ENCODE measurements around the gene KCNK10.
A peak's percentile ranks its signal among the peaks of the same experiment; 100 is the strongest.

The KCNK10 gene

DNA sequence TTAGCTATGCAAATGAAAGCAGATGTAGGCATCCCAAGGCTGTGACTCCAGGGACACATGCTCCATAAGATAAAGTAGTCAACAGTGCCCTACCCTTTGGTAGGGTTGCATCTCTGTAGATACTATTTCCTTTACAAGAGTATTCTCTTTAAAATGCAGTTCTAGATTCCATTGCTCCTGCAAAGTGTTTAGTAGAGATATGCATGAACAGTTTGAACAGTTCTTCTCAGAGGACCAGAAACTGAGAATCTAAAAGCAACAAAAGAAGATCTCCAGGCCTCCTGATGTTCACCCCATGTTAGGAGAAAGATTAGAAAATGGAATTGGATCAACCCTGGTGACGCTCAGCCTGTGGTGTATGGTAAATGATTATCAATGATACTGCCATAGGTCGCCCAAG is 121.2 kb downstream of the KCNK10 start:
- Histone ChIP-seq H3K4me3 (ENCODE audit: low read length) (no peak overlapping the region), H3K79me2 (ENCODE audit: low read length) (no peaks in the 10 kb centered on the region), H4K20me1 (ENCODE audit: insufficient read depth, low read length) (no peaks in the 10 kb centered on the region), H3K9me3 (ENCODE audit: insufficient read depth, low read length) (no peaks in the 10 kb centered on the region), H3K36me3 (replicated peaks; ENCODE audit: low read depth, low read length) (no peaks in the 10 kb centered on the region), H2AFZ (ENCODE audit: low read depth, low read length) (no peak overlapping the region), H3K9ac (ENCODE audit: low read length) (no peak overlapping the region), H3K4me1 (ENCODE audit: low read length) (peaks cover 17% of the 10 kb centered on the region), H3K27ac (ENCODE audit: low read length) (no peak overlapping the region), H3K4me2 (ENCODE audit: low read length) (no peak overlapping the region), H3K27me3 (ENCODE audit: low read depth, low read length) (peaks cover 8% of the 10 kb centered on the region; the same call in 1 of the 2 replicates)
- TF ChIP-seq, protein P1, sequence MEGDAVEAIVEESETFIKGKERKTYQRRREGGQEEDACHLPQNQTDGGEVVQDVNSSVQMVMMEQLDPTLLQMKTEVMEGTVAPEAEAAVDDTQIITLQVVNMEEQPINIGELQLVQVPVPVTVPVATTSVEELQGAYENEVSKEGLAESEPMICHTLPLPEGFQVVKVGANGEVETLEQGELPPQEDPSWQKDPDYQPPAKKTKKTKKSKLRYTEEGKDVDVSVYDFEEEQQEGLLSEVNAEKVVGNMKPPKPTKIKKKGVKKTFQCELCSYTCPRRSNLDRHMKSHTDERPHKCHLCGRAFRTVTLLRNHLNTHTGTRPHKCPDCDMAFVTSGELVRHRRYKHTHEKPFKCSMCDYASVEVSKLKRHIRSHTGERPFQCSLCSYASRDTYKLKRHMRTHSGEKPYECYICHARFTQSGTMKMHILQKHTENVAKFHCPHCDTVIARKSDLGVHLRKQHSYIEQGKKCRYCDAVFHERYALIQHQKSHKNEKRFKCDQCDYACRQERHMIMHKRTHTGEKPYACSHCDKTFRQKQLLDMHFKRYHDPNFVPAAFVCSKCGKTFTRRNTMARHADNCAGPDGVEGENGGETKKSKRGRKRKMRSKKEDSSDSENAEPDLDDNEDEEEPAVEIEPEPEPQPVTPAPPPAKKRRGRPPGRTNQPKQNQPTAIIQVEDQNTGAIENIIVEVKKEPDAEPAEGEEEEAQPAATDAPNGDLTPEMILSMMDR (IDR thresholded peaks at IDR 0.05; ENCODE audit: low read depth, low read length): no peak
- TF ChIP-seq EZH2phosphoT487 (IDR thresholded peaks at IDR 0.05; ENCODE audit: low read depth): no peak

DNA sequence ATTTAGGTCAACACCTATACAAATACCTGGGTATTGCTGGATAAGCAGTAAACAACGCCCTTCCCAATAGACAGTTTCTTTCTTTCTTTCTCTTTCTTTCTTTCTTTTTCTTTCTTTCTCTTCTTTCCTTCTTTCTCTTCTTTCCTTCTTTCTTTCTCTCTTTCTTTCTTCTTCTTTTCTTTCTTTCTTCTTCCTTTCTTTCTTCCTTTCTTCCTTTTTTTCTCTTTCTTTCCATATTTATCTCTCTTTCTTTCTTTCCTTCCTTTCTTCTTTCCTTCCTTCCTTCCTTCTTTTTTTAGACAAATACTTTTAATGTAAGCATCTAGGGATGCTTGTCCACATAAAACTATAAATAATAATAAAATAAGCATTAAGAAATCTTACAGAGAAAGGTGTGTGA is 123.2 kb downstream of the KCNK10 start:
- Histone ChIP-seq H3K27me3 (ENCODE audit: low read depth, low read length) (peaks cover 16% of the 10 kb centered on the region), H3K4me1 (ENCODE audit: low read length) (peaks cover 28% of the 10 kb centered on the region), H3K9me3 (ENCODE audit: insufficient read depth, low read length) (no peaks in the 10 kb centered on the region), H2AFZ (ENCODE audit: low read depth, low read length) (no peak overlapping the region), H4K20me1 (ENCODE audit: insufficient read depth, low read length) (no peaks in the 10 kb centered on the region), H3K4me3 (ENCODE audit: low read length) (no peak overlapping the region), H3K9ac (ENCODE audit: low read length) (no peak overlapping the region), H3K36me3 (replicated peaks; ENCODE audit: low read depth, low read length) (no peaks in the 10 kb centered on the region), H3K27ac (ENCODE audit: low read length) (no peak overlapping the region), H3K4me2 (ENCODE audit: low read length) (no peak overlapping the region), H3K79me2 (ENCODE audit: low read length) (no peaks in the 10 kb centered on the region)
- TF ChIP-seq, protein P1 (IDR thresholded peaks at IDR 0.05; ENCODE audit: low read depth, low read length): no peak

DNA sequence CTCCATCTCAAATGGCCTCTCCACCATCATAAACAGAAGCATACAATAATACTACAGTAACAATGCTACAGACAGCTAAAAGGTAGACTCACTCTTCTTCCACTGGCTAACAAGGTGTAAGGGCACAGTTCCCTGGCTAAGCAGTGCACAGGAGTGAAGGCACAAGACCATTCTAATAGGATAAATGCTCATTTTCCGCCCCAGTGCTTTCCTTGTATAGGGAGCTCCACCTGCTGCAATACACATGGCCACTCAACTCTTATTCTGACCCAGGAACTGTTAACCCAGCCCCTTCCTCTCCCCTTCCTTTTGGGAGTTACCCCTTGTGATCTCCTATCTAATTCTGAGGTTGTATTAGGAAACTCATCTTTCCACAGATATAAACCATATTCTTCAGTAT is 124.6 kb downstream of the KCNK10 start:
- Histone ChIP-seq H3K9me3 (ENCODE audit: insufficient read depth, low read length) (no peaks in the 10 kb centered on the region), H3K79me2 (ENCODE audit: low read length) (no peaks in the 10 kb centered on the region), H3K4me2 (ENCODE audit: low read length) (no peak overlapping the region), H3K4me3 (ENCODE audit: low read length) (no peak overlapping the region), H3K27ac (ENCODE audit: low read length) (no peak overlapping the region), H3K27me3 (ENCODE audit: low read depth, low read length) (peaks cover 26% of the 10 kb centered on the region), H3K4me1 (ENCODE audit: low read length) (peaks cover 32% of the 10 kb centered on the region), H2AFZ (ENCODE audit: low read depth, low read length) (no peak overlapping the region), H3K36me3 (replicated peaks; ENCODE audit: low read depth, low read length) (no peaks in the 10 kb centered on the region), H3K9ac (ENCODE audit: low read length) (no peak overlapping the region), H4K20me1 (ENCODE audit: insufficient read depth, low read length) (no peaks in the 10 kb centered on the region)
- TF ChIP-seq, protein P1 (IDR thresholded peaks at IDR 0.05; ENCODE audit: low read depth, low read length): no peak
- no peak for TF ChIP-seq EZH2phosphoT487 (IDR thresholded peaks at IDR 0.05; ENCODE audit: low read depth)

DNA sequence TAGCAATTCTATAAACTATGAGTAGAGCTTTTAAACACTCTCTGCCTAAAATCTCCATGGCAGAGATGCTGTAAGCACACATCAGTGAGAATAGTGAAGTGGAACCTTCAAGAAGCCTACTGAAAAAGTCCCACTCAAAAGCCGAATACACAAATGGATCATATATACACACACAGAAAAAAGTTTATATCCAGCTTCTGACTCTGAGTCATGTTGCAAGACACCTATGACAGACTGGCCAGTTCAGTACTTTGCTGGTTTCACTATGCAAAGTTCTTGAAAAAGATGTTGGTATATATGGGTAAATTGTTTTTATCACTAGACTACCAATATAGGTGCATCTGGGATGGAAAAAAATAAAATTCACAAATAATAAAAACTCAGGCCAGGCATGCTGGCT is 126.1 kb downstream of the KCNK10 start:
- peaks cover 32% of the 10 kb centered on the region for H3K4me1 ChIP-seq (ENCODE audit: low read length)
- H3K4me3 ChIP-seq (ENCODE audit: low read length): no peak overlapping the region; the same call in 1 of the 2 replicates
- no peaks in the 10 kb centered on the region for H3K79me2 ChIP-seq (ENCODE audit: low read length)
- peak overlapping the region; percentile 46 for H3K4me2 ChIP-seq (ENCODE audit: low read length)
- no peaks in the 10 kb centered on the region for H4K20me1 ChIP-seq (ENCODE audit: insufficient read depth, low read length)
- TF ChIP-seq, protein P1 (IDR thresholded peaks at IDR 0.05; ENCODE audit: low read depth, low read length): no peak
- TF ChIP-seq EZH2phosphoT487 (IDR thresholded peaks at IDR 0.05; ENCODE audit: low read depth): no peak
- 0 out of 2 replicates have a peak overlapping the region, but pooled peaks have one; percentile 2 for H3K9ac ChIP-seq (ENCODE audit: low read length)
- H2AFZ ChIP-seq (ENCODE audit: low read depth, low read length): no peak overlapping the region
- peak overlapping the region; percentile 59 for H3K27ac ChIP-seq (ENCODE audit: low read length)
- H3K27me3 ChIP-seq (ENCODE audit: low read depth, low read length): peaks cover 37% of the 10 kb centered on the region
- H3K9me3 ChIP-seq (ENCODE audit: insufficient read depth, low read length): no peaks in the 10 kb centered on the region
- H3K36me3 ChIP-seq (replicated peaks; ENCODE audit: low read depth, low read length): no peaks in the 10 kb centered on the region

Data from OCI-LY3 (cell line).